ENCODE data around the gene USP6. TPM values are rescaled to one million over a fixed set of nuclear protein-coding genes. Genes with fewer than 3 reads are reported as not detected.
"Not testable (repeated sequence)": the region's sequence is repeated elsewhere in the genome, so short reads cannot be mapped to it uniquely, and the experiment has no call there.

The USP6 gene
- total RNA-seq (0.85 TPM), polyA plus RNA-seq (0.03 TPM)

GRCh38 chr17:5115673-5116651 is at the start of gene USP6:
Gene USP6, plus strand, starts transcription at chr17:5116032. Its CDS starts 14,336 bp downstream, at chr17:5130368.
- no peak within 1 kb of the TSS for H3K27ac ChIP-seq (ENCODE audit: low read depth)
- no peak within 1 kb of the TSS for H3K4me3 ChIP-seq (ENCODE audit: low read depth, low read length)
- H3K36me3 ChIP-seq (ENCODE audit: insufficient read depth): no peaks in the 10 kb centered on the region
- H3K4me1 ChIP-seq (ENCODE audit: insufficient read depth): no peaks in the 10 kb centered on the region
- WGBS: 17% methylated on average over 87 of the region's 87 CpGs
- DNase-seq (ENCODE audit: extremely low spot score): no peak

DNA sequence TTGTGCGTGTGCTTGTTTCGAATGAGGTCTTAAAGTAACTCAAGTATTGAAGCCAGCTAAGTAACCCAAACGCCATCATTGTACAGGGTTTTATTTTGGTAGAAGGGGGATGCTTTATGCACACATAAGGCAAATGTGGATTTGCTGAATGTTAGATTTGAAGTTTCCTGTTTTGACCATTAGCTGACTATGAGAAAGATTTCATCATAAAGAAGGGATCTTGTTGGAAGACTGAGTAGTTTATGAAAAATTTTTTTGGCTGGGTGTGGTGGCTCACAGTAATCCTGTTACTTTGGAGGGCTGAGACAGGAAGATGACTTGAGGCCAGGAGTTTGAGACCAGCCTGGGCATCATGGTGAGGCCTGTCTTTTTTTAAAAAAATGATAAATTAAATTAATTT is 47.6 kb upstream of the USP6 start:
- 87% methylated on average over 3 of the region's 3 CpGs for WGBS
- no peak overlapping the region for H3K4me3 ChIP-seq (ENCODE audit: low read depth, low read length)
- H3K27ac ChIP-seq (ENCODE audit: low read depth): no peak overlapping the region
- H3K36me3 ChIP-seq (ENCODE audit: insufficient read depth): no peaks in the 10 kb centered on the region
- no peaks in the 10 kb centered on the region for H3K4me1 ChIP-seq (ENCODE audit: insufficient read depth)
- DNase-seq (ENCODE audit: extremely low spot score): no peak

GRCh38 chr17:5069724-5070123 is 46.1 kb upstream of the USP6 start:
- no peaks in the 10 kb centered on the region for H3K36me3 ChIP-seq (ENCODE audit: insufficient read depth)
- no peak for DNase-seq (ENCODE audit: extremely low spot score)
- no peak overlapping the region for H3K27ac ChIP-seq (ENCODE audit: low read depth)
- no peaks in the 10 kb centered on the region for H3K4me1 ChIP-seq (ENCODE audit: insufficient read depth)
- WGBS: 78% methylated on average over 4 of the region's 4 CpGs
- H3K4me3 ChIP-seq (ENCODE audit: low read depth, low read length): no peak overlapping the region

GRCh38 chr17:5075472-5075871 is 40.4 kb upstream of the USP6 start:
- not testable (repeated sequence) for H3K4me1 ChIP-seq (ENCODE audit: insufficient read depth); H3K4me3 ChIP-seq (ENCODE audit: low read depth, low read length); H3K36me3 ChIP-seq (ENCODE audit: insufficient read depth); H3K27ac ChIP-seq (ENCODE audit: low read depth); DNase-seq (ENCODE audit: extremely low spot score)
- 88% methylated on average over 4 of the region's 5 CpGs for WGBS

DNA sequence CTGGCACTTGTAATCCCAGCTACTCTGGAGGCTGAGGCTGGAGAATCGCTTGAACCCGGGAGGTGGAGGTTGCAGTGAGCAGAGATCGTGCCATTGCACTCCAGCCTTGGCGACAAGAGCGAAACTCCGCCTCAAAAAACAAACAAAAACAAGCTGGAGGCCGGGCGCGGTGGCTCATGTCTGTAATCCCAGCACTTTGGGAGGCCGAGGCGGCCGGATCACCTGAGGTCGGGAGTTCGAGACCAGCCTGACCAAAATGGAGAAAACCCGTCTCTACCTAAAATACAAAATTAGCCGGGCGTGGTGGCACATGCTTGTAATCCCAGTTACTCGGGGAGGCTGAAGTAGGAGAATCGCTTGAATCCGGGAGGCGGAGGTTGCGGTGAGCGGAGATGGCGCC is 38.6 kb upstream of the USP6 start:
- not testable (repeated sequence) for H3K4me3 ChIP-seq (ENCODE audit: low read depth, low read length); H3K4me1 ChIP-seq (ENCODE audit: insufficient read depth); DNase-seq (ENCODE audit: extremely low spot score); H3K27ac ChIP-seq (ENCODE audit: low read depth); H3K36me3 ChIP-seq (ENCODE audit: insufficient read depth)
- WGBS: 98% methylated on average over 24 of the region's 24 CpGs

DNA sequence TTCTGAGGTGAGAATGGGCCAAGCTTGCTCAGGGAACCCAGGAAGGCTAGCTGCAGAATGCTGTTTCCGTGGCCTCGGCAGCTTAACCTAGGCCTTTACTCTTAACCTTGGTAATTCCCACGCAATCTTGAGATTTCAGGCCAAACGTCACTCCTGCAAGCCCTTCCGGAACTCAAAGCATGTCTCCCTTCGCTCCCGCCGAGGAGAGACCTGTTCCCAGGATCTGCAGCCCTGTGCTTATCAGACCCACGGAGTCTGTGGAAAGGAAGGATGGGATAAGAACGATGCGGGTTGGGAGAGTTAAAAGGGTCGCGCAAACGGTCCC is 38.1 kb upstream of the USP6 start:
- no peak overlapping the region for H3K27ac ChIP-seq (ENCODE audit: low read depth)
- H3K36me3 ChIP-seq (ENCODE audit: insufficient read depth): no peaks in the 10 kb centered on the region
- peak overlapping the region; percentile 71 for H3K4me3 ChIP-seq (ENCODE audit: low read depth, low read length)
- peak; percentile 8 for DNase-seq (ENCODE audit: extremely low spot score)
- no peaks in the 10 kb centered on the region for H3K4me1 ChIP-seq (ENCODE audit: insufficient read depth)
- 12% methylated on average over 14 of the region's 14 CpGs for WGBS

GRCh38 chr17:5078106-5079028 is 37.5 kb upstream of the USP6 start, which contains the start of gene ZFP3:
Gene ZFP3, plus strand, starts transcription at chr17:5078467. Its CDS starts 13,038 bp downstream, at chr17:5091505.
- Histone ChIP-seq H3K27ac (ENCODE audit: low read depth) (no peak within 1 kb of the TSS), H3K4me3 (ENCODE audit: low read depth, low read length) (peak within 1 kb of the TSS; percentile 71), H3K4me1 (ENCODE audit: insufficient read depth) (no peaks in the 10 kb centered on the region), H3K36me3 (ENCODE audit: insufficient read depth) (no peaks in the 10 kb centered on the region)
- DNase-seq (ENCODE audit: extremely low spot score): peak; percentile 32
- WGBS: under 1% methylated on average over 75 of the region's 75 CpGs

GRCh38 chr17:5080591-5080990 is 35.2 kb upstream of the USP6 start:
- H3K36me3 ChIP-seq (ENCODE audit: insufficient read depth): no peaks in the 10 kb centered on the region
- DNase-seq (ENCODE audit: extremely low spot score): no peak
- no peak overlapping the region for H3K27ac ChIP-seq (ENCODE audit: low read depth)
- no peaks in the 10 kb centered on the region for H3K4me1 ChIP-seq (ENCODE audit: insufficient read depth)
- WGBS: 89% methylated on average over 3 of the region's 3 CpGs
- no peak overlapping the region for H3K4me3 ChIP-seq (ENCODE audit: low read depth, low read length)

- 97% methylated on average over 6 of the region's 6 CpGs for WGBS
- H3K36me3 ChIP-seq (ENCODE audit: insufficient read depth): peaks cover 7% of the 10 kb centered on the region
- no peaks in the 10 kb centered on the region for H3K4me1 ChIP-seq (ENCODE audit: insufficient read depth)
- DNase-seq (ENCODE audit: extremely low spot score): no peak
- H3K4me3 ChIP-seq (ENCODE audit: low read depth, low read length): no peak overlapping the region
- no peak overlapping the region for H3K27ac ChIP-seq (ENCODE audit: low read depth)
These were observed 23.4 kb upstream of the USP6 start for GRCh38 chr17:5092218-5093010.

DNA sequence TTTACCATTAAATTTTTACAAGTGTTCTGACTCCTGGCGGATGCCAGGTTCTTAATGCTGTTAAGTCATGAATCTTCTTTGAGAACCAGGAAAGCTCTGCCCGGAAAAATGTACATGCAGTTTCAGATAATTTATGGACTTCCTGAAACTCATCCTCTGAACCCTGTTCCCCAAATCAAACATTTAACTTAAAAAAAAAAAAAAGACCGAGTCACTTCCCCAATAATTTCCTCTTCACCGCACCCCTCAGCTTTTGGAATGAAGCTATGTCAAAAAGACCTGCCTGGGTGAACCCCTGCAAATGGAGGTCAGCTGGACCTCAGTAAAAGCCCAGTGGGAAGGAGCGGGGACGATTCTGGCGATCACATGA is 19.1 kb upstream of the USP6 start:
- Histone ChIP-seq H3K36me3 (ENCODE audit: insufficient read depth) (peaks cover under 1% of the 10 kb centered on the region), H3K27ac (ENCODE audit: low read depth) (no peak overlapping the region), H3K4me1 (ENCODE audit: insufficient read depth) (no peaks in the 10 kb centered on the region), H3K4me3 (ENCODE audit: low read depth, low read length) (peak overlapping the region; percentile 47)
- DNase-seq (ENCODE audit: extremely low spot score): no peak
- 12% methylated on average over 7 of the region's 7 CpGs for WGBS

- under 1% methylated on average over 63 of the region's 63 CpGs for WGBS
- no peaks in the 10 kb centered on the region for H3K4me1 ChIP-seq (ENCODE audit: insufficient read depth)
- no peak overlapping the region for H3K27ac ChIP-seq (ENCODE audit: low read depth)
- H3K4me3 ChIP-seq (ENCODE audit: low read depth, low read length): peak overlapping the region; percentile 47
- H3K36me3 ChIP-seq (ENCODE audit: insufficient read depth): no peaks in the 10 kb centered on the region
- peak; percentile 36 for DNase-seq (ENCODE audit: extremely low spot score)
These were observed 18.6 kb upstream of the USP6 start for GRCh38 chr17:5097101-5097834.

GRCh38 chr17:5099271-5099670 is 16.6 kb upstream of the USP6 start:
- no peak for DNase-seq (ENCODE audit: extremely low spot score)
- Histone ChIP-seq H3K4me1 (ENCODE audit: insufficient read depth) (no peaks in the 10 kb centered on the region), H3K36me3 (ENCODE audit: insufficient read depth) (no peaks in the 10 kb centered on the region), H3K27ac (ENCODE audit: low read depth) (no peak overlapping the region), H3K4me3 (ENCODE audit: low read depth, low read length) (no peak overlapping the region)
- 86% methylated on average over 5 of the region's 5 CpGs for WGBS

Data from urinary bladder (tissue), 4 donors.